NCI-H2227 treated with DMSO at 0.1 percent for 48 hours (cell line): ENCODE data around the gene CAPN11.

ENCODE experiments used
- DNase-seq: peaks from one replicate; lab custom pipeline; 2025; lab: John Stamatoyannopoulos, UW

Gene CAPN11

GRCh38 chr6:44156494-44157151, 2.0 kb upstream of the CAPN11 start:
- no peak for DNase-seq

DNA sequence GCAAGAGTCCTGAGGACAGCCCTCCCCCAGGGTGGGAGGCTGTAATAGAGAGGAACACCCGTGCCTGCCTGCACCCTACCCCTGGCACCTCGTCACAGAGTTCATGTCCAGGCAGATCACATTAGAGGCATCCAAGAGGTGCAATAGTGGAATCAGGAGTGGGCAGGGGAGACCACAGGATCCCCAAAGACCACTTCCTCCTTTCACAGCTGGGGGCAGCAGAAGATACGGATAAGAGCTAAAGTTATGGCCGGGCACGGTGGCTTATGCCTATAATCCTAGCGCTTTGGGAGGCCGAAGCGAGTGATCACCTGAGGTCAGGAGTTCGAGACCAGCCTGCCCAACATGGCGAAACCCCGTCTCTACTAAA, 1.5 kb upstream of the CAPN11 start:
- no peak for DNase-seq

GRCh38 chr6:44161997-44162338, 3.3 kb downstream of the CAPN11 start:
- DNase-seq, result no peak

GRCh38 chr6:44162876-44163625, 4.4 kb downstream of the CAPN11 start:
- DNase-seq, result no peak

DNA sequence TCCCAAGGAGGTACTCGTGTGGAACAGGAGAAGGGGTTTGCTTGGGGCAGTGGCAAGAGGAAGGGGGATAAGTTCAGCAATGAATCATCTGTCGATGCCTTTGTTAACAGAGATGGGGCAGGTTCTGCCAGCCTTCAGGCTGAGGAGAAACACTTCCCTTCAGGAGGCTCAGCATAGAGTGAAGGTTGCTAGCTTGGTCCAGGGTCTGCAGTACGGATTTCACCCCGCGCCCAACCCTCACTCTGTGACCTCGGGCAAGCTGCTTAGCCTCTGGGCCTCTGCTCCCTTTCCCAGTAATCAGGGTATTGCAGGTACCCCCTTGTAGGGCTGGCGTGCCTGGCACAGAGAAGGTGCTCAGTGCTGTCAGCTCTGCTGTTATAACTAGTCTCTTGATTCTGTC, 7.5 kb downstream of the CAPN11 start:
- DNase-seq, result no peak

DNA sequence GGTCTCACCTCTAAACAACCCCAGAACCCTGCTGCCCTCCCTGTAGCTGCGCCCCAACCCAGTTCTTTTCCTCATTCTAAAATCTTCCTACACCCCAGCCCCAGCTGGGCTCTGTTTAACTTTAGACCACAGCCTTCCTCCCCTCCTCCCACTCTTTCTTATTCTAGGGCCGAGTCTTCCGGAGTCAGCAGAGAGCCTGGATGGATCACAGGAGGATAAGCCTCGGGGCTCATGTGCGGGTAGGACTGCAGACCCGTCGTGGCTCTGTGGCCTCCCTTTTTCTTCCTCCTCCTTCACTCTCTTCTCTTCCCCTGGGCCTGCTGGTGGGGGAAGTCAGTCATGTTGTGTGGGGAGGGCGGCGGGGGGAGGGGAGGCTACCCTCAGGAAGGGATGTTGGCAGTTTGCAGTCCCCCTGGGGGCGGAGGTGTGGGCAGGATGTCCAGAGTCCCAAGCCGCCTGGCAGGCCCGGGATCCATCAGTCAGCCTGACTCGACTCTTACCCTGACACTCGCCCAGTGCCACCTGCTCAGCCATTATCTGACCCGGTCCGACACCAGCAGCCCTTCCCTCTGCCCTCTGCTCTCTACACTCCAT, 8.1 kb downstream of the CAPN11 start:
- no peak for DNase-seq

GRCh38 chr6:44167567-44167966, 8.9 kb downstream of the CAPN11 start:
- no peak for DNase-seq

DNA sequence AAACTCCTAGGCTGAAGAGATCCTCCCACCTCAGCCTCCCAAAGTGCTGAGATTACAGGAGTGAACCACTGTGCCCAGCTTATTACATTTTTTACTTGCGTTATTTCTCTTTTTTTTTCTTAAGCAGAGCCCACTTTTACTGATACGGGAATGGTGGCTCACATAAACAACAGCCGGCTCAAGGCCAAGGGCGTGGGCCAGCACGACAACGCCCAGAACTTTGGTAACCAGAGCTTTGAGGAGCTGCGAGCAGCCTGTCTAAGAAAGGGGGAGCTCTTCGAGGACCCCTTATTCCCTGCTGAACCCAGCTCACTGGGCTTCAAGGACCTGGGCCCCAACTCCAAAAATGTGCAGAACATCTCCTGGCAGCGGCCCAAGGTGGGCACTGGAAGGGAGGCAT, 10.5 kb downstream of the CAPN11 start:
- no peak for DNase-seq

- no peak for DNase-seq
Measured at GRCh38 chr6:44169886-44170570, 11.4 kb downstream of the CAPN11 start.

DNA sequence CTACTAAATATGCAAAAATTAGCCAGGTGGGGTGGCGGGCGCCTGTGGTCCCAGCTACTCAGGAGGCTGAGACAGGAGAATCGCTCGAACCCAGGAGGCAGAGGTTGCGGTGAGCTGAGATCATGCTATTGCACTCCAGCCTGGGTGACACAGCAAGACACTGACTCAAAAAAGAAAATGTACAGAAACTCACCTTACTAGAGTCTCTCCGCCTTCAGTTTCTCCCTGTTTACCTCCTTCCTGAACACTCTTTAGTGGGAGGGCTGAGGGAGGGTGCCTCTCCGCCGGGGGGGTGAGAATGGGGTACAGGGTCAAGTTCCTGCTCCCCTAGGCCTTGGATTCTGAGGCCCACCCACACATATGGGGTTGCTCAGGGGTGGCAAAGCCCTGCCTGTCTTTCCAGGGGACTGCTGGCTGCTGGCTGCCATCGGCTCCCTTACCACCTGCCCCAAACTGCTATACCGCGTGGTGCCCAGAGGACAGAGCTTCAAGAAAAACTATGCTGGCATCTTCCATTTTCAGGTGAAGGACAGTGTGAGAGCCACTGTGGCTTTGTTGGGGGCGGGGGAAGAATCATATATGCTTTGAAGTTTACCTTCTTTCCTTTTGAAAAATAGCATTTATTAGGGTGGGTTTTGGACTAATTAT, 13.4 kb downstream of the CAPN11 start:
- DNase-seq, result no peak

GRCh38 chr6:44172731-44173500, 14.3 kb downstream of the CAPN11 start:
- DNase-seq, result peak; percentile 39

DNA sequence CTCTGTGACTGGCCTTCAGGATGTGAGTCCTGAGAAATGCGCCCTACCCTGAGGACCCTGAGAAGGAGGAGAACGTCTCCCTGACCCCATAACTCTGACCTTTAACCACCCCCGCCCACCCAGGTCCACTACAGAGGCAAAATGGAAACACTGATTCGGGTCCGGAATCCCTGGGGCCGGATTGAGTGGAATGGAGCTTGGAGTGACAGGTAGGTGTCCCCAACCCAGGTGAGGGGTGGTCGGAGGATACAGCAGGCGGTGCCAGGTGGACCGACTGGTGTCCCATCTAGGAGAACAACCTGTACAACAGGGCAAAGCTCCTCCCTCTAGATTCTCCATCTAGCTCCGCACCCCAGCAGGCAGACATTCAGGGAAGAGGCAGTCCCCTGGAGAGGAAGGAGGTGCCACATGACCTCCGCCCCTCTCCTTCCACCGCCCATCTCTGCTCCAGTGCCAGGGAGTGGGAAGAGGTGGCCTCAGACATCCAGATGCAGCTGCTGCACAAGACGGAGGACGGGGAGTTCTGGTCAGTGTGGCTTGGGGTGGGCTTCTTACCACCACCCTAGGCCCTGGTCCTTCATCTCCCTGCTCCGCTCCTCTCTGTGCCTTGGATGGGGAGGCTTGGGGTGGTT, 17.6 kb downstream of the CAPN11 start:
- DNase-seq, result no peak

- DNase-seq, result no peak
Measured at GRCh38 chr6:44176762-44177509, 18.3 kb downstream of the CAPN11 start.

DNA sequence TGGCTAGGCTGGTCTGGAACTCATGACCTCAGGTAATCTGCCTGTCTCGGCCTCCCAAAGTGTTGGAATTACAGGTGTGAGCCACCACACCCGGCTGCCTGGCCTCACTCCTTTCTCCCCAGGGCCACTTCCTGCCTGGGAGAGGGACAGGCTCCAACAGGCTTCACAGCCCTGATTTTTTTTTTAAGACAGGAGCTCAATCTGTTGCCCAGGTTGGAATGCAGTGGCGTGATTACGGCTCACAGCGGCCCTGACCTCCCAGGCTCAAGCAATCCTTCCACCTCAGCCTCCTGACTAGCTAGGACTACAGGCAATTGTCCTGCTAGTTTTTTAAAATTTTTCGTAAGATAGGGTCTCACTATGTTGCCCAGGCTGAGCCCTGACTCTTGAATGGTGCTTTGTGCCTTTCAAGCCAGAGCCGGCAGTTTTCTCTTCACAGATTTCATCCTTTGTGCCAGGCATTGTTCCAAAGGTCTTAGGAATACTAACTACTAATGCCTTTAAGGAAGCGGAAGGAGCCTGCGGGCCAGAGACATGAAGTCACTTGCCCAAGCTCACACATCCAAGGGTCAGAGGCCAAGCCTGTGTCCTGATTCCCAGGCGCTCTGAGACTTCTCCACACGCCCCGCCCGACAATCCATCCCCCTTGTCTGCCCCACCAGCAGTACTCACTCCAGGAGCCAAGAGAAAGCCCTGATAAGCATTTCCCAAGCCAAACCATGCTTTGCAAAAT, 19.2 kb downstream of the CAPN11 start:
- DNase-seq, result no peak

DNA sequence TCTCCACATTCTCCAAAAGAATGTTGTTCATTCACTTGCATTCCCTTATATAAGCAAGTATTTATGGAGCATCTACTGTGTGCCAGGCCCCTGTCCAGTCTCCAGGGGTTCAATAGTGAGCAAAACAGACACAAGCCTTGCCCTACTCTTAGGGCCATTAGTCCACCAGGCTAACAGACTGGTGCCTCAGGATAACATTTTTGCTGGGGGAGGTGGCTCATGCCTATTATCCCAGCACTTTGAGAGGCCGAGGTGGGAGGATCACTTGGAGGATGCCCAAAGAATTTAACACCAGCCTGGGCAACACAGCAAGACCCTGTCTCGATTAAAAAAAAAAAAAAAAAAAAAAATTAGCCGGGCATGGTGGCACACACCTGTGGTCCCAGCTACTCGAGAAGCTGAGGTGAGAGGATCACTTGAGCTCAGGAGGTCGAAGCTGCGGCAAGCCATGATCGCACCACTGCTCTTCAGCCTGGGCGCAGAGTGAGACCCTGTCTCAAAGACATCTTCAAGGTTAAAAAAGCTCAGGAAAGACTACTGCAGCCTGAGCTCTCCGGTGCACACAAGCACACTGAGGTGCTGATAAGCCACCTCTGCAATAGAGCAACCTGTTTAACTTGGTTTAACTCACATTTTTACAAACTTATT, 19.9 kb downstream of the CAPN11 start:
- no peak for DNase-seq

- no peak for DNase-seq
Measured at GRCh38 chr6:44179072-44179536, 20.5 kb downstream of the CAPN11 start.

DNA sequence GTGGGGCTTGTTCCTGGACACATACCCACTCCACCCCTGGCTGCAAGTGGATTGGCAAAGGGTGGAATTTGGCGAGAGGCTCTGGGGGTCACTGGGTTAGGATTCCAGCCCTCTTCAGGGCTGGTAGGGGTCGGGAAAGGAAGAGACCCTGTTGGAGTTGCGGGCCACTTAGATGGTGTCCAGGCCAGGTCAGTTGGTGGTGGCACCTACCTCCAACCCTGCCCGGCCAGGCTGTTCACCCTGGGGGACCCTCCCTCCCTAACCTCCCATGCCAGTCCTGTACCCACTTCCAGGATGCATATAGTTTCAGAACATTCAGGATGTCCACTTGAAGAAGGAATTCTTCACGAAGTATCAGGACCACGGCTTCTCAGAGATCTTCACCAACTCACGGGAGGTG, 21.0 kb downstream of the CAPN11 start:
- no peak for DNase-seq

- DNase-seq, result no peak
Measured at GRCh38 chr6:44180406-44180805, 21.8 kb downstream of the CAPN11 start.

DNA sequence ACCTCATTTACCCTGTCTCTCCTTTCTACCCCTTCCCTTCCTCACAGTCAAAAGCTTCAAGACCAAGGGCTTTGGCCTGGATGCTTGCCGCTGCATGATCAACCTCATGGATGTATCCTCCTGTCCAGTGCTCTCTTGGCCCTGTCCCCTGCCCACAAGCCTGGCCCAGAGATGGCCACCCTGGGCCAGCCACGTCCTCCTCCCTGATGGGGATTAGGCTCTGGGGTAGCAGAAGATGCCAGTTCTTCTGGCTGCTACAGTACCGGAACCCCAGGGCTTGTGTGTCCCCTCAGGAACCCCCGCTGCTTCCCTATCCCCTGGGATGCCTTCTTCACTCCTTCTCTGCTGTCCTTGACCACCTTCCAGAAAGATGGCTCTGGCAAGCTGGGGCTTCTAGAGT, 22.3 kb downstream of the CAPN11 start:
- no peak for DNase-seq
